Pons (tissue), 1 donor: Measurements from ENCODE around the gene SNUPN.
A peak's percentile ranks its signal among the peaks of the same experiment; 100 is the strongest.

Experiments
- DNase-seq: peaks from one replicate; pipeline ENCODE4 v3.0.0-alpha.2; 2016; ENCODE audit warnings: low spot score

SNUPN gene

GRCh38 chr15:75654201-75654907 is 28.8 kb upstream of the SNUPN start:
- DNase-seq = no peak

DNA sequence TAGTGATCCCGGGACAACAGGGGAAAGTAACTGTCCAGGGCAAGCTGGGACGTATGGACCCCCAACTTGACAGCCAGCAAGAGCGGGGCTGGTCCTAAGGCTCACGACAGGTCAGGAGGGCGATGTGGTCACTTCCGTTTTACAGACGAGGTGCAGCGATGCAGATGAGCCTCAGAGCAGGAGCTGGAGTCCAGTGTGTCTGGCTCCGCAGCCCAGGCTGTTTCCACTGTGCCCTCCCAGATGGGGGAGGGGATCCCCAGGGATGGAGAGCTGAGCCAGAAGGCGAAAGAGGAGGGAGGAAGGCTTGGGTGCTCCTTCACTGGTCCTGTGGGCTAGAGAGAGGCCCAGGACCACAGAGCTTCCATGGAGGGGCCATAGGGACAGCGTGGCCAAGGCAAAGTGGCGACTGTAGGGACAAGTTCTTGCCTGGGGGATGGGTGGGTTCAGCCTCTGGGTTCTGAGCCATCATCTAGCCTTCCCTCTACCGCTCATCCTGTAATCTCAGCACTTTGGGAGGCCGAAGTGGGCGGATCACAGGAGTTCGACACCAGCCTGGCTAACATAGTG is 27.9 kb upstream of the SNUPN start:
- no peak for DNase-seq

GRCh38 chr15:75651810-75652543 is 26.5 kb upstream of the SNUPN start:
- DNase-seq = no peak

DNA sequence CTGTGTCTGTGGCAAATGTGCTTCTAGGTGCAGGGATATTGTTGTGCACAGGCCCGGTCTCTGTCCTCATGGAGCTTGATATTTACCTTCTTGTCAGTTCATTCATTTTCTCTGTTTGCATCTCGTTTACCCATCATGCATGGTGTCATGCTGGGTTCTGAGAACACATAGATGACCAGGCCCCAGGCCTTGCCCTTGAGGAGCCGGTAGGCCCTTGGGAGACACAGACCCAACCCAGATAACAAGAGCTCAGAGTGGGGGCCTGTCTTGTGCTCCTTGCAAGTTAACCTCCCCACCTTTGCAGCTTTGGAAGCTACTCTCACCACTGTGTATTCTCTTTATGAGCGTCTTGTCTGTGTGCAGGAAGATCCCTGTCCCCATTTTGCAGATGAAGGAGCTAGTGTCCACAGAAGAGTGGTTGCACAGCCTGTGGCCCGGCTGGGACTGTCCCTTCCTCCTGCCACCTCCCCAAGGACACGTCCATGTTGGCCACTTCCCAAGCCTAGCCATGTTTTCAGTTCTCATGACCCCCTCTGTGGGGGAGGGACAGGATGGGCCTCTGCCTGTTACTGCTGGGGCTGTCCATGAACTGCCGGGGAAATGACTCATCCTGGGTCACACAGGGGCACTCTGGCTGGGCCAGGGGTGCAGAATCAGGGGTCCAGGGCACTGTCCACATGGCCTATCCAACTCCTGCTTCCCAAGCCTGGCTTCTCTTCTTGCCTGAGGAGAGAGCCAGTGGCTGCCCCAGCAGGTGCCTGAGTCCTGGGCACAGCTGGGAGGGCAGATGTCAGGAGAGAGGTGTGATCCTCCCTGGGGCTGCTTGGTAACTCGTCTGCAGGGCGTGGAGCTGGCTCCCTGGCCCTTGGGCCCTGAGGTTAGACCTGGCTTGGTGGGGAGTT is 25.6 kb upstream of the SNUPN start:
- DNase-seq = no peak

DNA sequence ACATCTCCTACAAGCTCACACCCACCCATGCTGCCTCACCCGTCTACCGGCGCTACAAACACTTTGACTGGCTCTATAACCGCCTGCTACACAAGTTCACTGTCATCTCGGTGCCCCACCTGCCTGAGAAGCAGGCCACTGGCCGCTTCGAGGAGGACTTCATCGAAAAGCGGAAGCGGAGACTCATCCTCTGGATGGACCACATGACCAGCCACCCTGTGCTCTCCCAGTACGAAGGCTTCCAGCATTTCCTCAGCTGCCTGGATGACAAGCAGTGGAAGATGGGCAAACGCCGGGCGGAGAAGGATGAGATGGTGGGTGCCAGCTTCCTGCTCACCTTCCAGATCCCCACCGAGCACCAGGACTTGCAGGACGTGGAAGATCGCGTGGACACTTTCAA is 24.3 kb upstream of the SNUPN start:
- DNase-seq = no peak

DNA sequence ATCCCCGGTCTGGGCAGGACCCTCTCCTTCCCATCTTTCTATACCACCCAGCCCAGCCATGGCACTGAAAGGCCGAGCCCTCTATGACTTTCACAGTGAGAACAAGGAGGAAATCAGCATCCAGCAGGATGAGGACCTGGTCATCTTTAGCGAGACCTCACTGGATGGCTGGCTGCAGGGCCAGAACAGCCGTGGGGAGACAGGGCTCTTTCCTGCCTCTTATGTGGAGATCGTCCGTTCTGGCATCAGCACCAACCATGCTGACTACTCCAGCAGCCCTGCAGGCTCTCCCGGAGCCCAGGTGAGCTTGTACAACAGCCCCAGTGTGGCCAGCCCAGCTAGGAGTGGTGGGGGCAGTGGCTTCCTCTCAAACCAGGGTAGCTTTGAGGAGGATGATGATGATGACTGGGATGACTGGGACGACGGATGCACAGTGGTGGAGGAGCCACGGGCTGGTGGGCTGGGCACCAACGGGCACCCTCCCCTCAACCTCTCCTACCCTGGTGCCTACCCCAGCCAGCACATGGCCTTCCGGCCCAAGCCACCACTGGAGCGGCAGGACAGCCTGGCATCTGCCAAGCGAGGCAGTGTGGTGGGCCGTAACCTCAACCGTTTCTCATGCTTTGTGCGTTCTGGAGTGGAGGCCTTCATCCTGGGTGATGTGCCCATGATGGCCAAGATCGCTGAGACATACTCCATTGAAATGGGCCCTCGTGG is 23.7 kb upstream of the SNUPN start:
- DNase-seq = no peak

DNA sequence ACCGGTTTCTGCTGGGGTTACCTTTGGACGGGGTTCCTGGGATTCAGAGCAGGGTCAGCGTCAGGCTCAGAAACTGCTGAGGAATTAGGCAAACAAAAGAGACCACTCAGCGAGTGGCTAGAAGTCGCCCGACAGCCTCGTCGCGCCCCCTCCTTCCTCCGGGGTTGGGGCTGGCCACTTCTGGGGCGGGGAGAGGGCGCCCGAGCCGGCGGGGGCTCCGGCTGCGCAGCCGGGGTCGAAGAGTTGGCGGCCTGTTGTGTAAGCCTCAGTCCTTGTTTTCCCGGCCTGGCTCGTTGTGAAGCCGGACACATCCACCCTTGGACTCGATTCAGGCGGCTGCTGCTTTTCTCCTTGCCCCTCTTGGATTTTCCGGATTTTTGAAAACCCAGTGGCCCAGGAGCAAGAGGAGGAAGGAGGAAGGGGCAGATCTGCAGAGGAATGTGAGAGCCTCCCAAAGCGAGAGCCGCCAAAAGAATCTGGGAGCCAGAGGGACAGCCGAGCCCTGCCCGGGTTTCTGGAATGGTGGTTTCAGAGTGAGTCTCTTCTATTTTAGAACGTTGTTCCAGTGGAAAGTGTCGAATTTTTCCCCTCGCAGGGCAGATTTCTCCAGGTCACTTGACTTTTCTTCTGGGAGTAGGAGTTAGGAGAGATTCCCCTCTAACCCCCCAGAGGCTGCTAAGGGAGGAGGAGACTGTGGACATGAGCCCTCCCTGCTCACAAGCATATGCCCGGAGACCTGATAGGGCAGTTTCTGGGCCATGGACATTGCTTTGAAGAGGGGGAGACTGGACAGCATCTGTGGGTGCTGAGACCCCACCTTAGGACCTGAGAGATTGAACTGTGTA is 22.9 kb upstream of the SNUPN start:
- peak; percentile 29 for DNase-seq

DNA sequence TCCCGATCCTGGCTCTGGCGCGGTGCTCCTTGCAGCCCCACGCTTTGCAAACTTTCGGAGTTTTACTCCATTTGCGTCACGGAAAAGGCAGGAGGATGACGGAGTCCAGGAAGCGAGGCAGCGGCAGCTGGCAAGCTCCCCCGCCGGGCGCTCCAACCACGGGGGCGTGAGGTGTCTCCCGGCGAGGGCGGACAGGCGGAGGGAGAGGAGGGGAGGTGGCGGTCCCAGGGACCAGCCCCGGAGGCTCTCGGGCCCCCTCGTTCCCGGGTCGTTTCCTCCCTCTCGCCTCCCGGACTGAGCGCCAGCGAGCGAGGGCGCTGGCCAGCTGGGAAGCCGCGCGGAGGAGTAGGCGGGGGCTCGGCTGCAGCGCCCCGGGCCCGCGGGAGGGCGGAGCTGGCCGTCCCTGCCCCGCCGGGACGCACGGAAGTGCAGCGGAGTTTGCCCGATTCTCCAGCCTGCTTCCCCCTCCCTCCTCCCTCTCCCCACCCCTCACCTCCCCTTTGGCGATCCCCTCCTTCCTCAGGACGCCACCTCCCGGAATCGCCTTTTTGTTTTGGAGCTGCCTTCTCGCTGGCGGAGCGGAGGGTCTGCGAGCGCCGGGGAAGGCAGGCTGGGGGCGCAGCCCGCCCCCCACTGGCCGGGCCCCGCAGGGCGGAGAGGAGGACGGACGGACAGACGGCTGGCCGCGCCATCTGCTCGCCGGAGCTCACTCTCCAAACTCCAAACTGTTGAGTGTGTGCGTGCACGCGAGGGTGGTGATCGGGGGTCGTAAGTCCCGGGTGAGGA is 22.0 kb upstream of the SNUPN start, which contains the start of gene SNX33:
SNX33 (plus strand) TSS at position 543 of the 786 bp plus-strand sequence. CDS start 1,191 bp downstream, outside the sequence.
- DNase-seq = peak; percentile 45

GRCh38 chr15:75646944-75647364 is 21.4 kb upstream of the SNUPN start:
- peak; percentile 29 for DNase-seq

DNA sequence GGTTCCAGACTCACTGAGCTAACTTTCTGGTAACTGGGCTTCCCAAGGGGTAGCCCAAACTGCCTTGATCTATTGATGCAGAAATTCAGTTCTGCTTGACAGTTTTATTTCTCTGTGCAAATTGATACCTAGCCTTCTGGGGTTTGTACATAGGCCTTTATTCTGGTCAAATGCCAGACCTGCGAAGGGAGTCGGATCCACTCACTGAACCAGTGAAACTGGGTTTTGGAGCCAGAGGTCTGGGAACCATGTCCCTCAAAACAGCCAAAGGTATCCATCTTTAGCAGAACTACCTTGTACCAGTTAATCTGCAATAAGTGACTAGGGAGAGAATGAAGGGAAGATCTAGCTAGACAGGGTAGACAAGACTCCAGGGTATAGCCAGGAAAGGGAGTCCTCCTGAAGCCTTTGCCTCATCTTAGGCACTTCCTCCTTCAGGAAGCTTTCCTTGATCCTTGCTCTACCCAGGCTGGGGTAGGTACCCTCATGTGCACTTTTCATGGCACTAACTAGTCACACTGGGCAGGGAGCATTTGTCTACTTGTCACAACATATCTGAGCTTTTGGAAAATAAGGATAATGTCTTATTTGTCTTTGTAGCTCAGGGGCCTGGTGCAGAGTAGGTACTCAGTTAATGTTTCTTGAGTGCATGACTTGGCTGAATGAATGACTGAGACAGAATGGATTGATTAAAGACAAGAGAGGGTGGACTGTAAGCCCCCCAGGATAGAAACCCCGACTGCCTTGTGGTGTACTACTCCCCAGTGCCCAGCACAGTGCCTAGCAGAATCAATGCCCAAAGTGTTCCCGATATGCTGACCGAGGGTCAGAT is 20.8 kb upstream of the SNUPN start:
- DNase-seq = no peak

DNA sequence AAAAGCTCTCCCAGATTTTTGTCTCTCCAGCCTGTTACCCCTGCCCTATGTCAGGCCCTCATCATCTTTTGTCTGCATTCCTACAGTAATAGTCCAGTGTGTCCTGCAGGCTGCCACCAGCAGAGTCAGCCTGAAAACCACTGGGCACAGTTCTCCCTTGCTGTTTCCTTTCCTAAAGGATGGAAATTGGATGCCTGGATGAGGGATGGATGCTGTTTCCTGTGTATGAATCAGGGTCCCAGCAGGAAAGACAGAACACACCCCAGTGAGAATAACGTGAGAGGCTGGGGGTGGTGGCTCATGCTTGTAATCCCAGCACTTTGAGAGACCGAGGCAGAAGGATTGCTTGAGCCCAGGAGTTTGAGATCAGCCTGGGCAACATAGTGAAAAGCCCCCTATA is 18.9 kb upstream of the SNUPN start:
- DNase-seq = no peak

DNA sequence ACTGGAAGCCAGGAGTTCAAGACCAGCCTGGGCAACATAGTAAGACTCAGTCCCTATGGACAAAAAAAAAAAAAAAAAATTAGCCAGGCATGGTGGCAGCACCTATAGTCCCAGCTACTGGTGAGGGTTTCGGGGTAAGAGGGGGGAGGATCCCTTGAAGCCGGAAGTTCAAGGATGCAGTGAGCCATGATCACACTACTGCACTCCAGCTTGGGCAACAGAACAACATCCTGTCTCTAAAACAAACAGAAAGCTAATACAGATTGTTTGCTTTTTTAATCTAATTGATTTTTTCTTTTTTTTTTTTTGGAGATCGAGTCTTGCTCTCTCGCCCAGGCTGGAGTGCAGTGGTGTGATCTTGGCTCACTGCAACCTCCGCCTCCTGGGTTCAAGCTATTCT is 16.1 kb upstream of the SNUPN start:
- no peak for DNase-seq

GRCh38 chr15:75641179-75641503 is 15.6 kb upstream of the SNUPN start:
- no peak for DNase-seq

GRCh38 chr15:75640483-75641178 is 15.1 kb upstream of the SNUPN start:
- DNase-seq = peak; percentile 45

DNA sequence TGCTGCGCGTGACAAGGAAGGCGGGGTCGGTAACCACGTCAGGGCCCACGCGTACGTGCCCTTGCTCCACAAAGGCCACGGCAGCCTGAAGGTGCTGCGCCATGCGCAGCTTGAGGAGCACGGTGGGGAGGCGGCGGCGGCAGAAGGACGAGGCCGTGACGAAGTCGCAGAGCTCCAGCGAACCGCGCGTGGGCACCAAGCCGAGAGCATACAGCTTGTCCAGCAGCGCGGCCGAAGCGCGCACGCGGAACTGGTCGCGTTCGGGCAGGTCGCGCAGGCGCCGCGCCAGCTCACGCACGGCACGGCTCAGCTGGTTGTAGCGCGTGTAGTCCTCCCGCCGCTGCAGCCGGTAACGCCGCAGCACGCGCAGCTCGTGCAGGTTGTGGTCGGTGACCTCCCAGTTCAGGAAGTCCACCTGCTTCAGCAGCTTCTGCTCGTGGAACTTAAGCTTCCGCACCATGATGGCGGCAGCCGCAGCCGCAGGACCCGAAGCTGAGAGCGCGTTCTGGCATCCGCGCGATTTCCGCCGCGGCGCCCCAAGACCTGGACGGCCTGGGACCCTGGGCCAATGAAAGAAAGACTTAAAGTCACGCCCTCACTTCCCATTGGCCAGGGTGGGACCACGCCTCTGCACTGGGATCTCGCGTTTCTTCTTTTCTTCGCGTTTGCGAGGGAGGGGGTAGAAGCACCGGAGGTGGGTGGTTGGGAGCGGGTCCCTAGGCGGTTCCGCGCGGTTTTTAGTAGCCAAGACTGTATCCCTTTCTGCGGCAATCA is 14.4 kb upstream of the SNUPN start, which contains the start of gene IMP3:
IMP3 (minus strand) TSS at position 516 of the 774 bp plus-strand sequence; CDS start at position 460, 56 bp downstream.
- DNase-seq = peak; percentile 98

DNA sequence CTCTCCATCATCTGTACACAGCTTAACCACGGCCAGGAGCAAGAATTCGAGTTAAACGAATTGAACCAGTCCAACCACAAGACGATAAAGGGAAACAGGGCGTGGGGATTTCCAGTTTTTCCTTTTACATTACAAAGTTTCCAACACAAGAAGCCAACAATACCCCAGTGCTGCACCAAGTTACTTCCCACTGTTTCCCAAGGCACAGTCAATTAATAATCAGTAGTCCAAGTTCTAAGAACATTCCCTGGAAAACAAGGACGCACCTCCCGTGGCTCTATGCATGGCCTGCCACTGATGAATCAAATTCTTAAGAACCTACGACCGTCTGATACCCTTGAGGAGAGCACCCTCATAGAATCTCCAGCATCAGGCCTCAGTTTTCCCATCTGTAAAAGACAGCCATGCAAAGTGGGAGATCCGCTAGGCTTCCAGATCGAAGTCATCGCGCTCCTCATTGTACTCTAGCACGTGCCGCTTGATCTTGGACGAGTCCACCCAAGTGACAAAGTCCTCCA is 13.7 kb upstream of the SNUPN start:
- peak; percentile 64 for DNase-seq
